Body of pancreas (tissue), 4 donors: Measurements from ENCODE around the gene PTPRN2. TPM values are rescaled to one million over a fixed set of nuclear protein-coding genes. Genes with fewer than 3 reads are reported as not detected.

Experiments
- ATAC-seq: fragments of 150-250 bp; one replicate; pipeline ENCODE4 v1.9.1; 2016
- DNase-seq, 4 donors: peaks; one replicate each; pipeline ENCODE4 v3.0.0-alpha.2; 2019
- H3K27ac ChIP-seq, 4 donors: fragments of 200-600 bp; sonication (generic); 1 replicate in 3 of 4; 2 replicates in 1 of 4; pipeline versions ENCODE4 v1.5.1 to v1.6.1; 2016 to 2019; ENCODE audit warnings: mild to moderate bottlenecking in 1 of 4, mixed read lengths in 1 of 4, moderate library complexity in 1 of 4
- H3K27me3 ChIP-seq, 2 donors: fragments of 200-600 bp; sonication (generic); one replicate each; pipeline ENCODE4 v1.6.0; 2016; ENCODE audit warnings: mild to moderate bottlenecking in 1 of 2
- H3K36me3 ChIP-seq, 2 donors: fragments of 200-600 bp; sonication (generic); replicated peaks in 1 of 2; 2 replicates each; pipeline ENCODE4 v1.5.1; 2016; ENCODE audit warnings: low read depth in 2 of 2; ENCODE audit not compliant: insufficient read depth in 1 of 2
- H3K4me1 ChIP-seq: fragments of 200-600 bp; sonication (generic); one replicate; pipeline ENCODE4 v1.6.0; 2016
- H3K4me3 ChIP-seq, 2 donors: fragments of 200-600 bp; sonication (generic); 1 replicate in 1 of 2; 2 replicates in 1 of 2; pipeline ENCODE4 v1.5.1; 2016 to 2019
- H3K9me3 ChIP-seq, 3 donors: fragments of 200-600 bp; sonication (generic); 1 replicate in 2 of 3; 2 replicates in 1 of 3; pipeline ENCODE4 v1.5.1; 2016
- CTCF ChIP-seq, 7 experiments: fragments of 450-650 bp in 4 of 7; fragments of 200-600 bp in 3 of 7; sonication (generic) in 3 of 7; IDR thresholded peaks; one replicate each; pipeline ENCODE4 v1.5.1; 2016 to 2019; ENCODE audit warnings: antibody characterized with exemption in 7 of 7
- POLR2A ChIP-seq, 3 donors: fragments of 450-650 bp; IDR thresholded peaks; one replicate each; pipeline ENCODE4 v1.6.1; 2016; ENCODE audit warnings: antibody characterized with exemption in 3 of 3, mild to moderate bottlenecking in 2 of 3
- WGBS, 2 donors: methylation state at CpG; one replicate each; pipeline ENCODE4 v1.1.5; 2017; 5-methylcytosine and 5-hydroxymethylcytosine counted together
- intact Hi-C: fragments of 100-400 bp; cut with DNase I; formaldehyde crosslinking; loops from one replicate; pipeline ENCODE4 v1.15.1; 2023
- total RNA-seq, 2 donors: library from RNA; depleted of rRNA; stranded (reverse); fragments of >200 nt; gene quantifications; one replicate each; pipeline ENCODE4 v1.1.0, GENCODE V29; 2016

Gene PTPRN2
- total RNA-seq, 2 donors from 2014 or later, result 31.6 to 76.1 TPM

GRCh38 chr7:157602156-157602555 is 985.5 kb downstream of the PTPRN2 start:
- ATAC-seq (no peak), DNase-seq (no peak)
- intact Hi-C loops, result no loop called here
- H3K4me3 ChIP-seq, result no peak overlapping the region
- WGBS, 2 donors, result 82 to 86% methylated on average over 3 to 13 of the region's 15 CpGs
- H3K4me1 ChIP-seq, result no peaks in the 10 kb centered on the region
- H3K9me3 ChIP-seq, result no peaks in the 10 kb centered on the region
- no peaks in the 10 kb centered on the region for H3K27me3 ChIP-seq
- no peak overlapping the region for H3K27ac ChIP-seq
- H3K36me3 ChIP-seq, result no peaks in the 10 kb centered on the region
- TF ChIP-seq POLR2A (IDR thresholded peaks at IDR 0.05), result no peak
- no peak for TF ChIP-seq CTCF (IDR thresholded peaks at IDR 0.05)

GRCh38 chr7:157601530-157601929 is 986.1 kb downstream of the PTPRN2 start:
- ATAC-seq, result no peak
- Histone ChIP-seq H3K4me3 (no peak overlapping the region), H3K27ac (no peak overlapping the region), H3K4me1 (no peaks in the 10 kb centered on the region), H3K9me3 (no peaks in the 10 kb centered on the region), H3K36me3 (no peaks in the 10 kb centered on the region), H3K27me3 (no peaks in the 10 kb centered on the region)
- no peak for TF ChIP-seq CTCF (IDR thresholded peaks at IDR 0.05)
- TF ChIP-seq POLR2A (IDR thresholded peaks at IDR 0.05), result no peak
- 81 to 83% methylated on average over 11 of the region's 11 CpGs for WGBS, 2 donors
- intact Hi-C loops, result no loop called here
- DNase-seq, result no peak

GRCh38 chr7:157599491-157599890 is 988.1 kb downstream of the PTPRN2 start:
- DNase-seq (no peak), ATAC-seq (no peak)
- TF ChIP-seq CTCF (IDR thresholded peaks at IDR 0.05) (no peak), POLR2A (IDR thresholded peaks at IDR 0.05) (no peak)
- Histone ChIP-seq H3K36me3 (no peaks in the 10 kb centered on the region), H3K27ac (no peak overlapping the region), H3K27me3 (no peaks in the 10 kb centered on the region), H3K4me1 (no peaks in the 10 kb centered on the region), H3K9me3 (no peaks in the 10 kb centered on the region), H3K4me3 (no peak overlapping the region)
- intact Hi-C loops, result no loop called here
- WGBS, 2 donors, result 89 to 95% methylated on average over 3 to 4 of the region's 4 CpGs

- intact Hi-C loops, result no loop called here
- DNase-seq (no peak), ATAC-seq (no peak)
- WGBS, 2 donors, result 42 to 51% methylated on average over 7 of the region's 7 CpGs
- no peaks in the 10 kb centered on the region for H3K4me1 ChIP-seq
- TF ChIP-seq CTCF (IDR thresholded peaks at IDR 0.05) (no peak), POLR2A (IDR thresholded peaks at IDR 0.05) (no peak)
- no peaks in the 10 kb centered on the region for H3K36me3 ChIP-seq
- H3K27ac ChIP-seq, result no peak overlapping the region
- H3K9me3 ChIP-seq, result no peaks in the 10 kb centered on the region
- H3K4me3 ChIP-seq, result no peak overlapping the region
- H3K27me3 ChIP-seq, result no peaks in the 10 kb centered on the region
These were observed 990.1 kb downstream of the PTPRN2 start for GRCh38 chr7:157597562-157597961.

- intact Hi-C loops, result no loop called here
- no peak for DNase-seq
- TF ChIP-seq CTCF (IDR thresholded peaks at IDR 0.05), result no peak
- TF ChIP-seq POLR2A (IDR thresholded peaks at IDR 0.05), result no peak
- no peak for ATAC-seq
- 75 to 86% methylated on average over 15 of the region's 15 CpGs for WGBS, 2 donors
- Histone ChIP-seq H3K4me1 (no peaks in the 10 kb centered on the region), H3K36me3 (no peaks in the 10 kb centered on the region), H3K27me3 (no peaks in the 10 kb centered on the region), H3K9me3 (no peaks in the 10 kb centered on the region), H3K27ac (no peak overlapping the region), H3K4me3 (no peak overlapping the region)
These were observed 990.7 kb downstream of the PTPRN2 start for GRCh38 chr7:157596881-157597280.
